T-cell (primary cell): ENCODE results near the gene CROCC2. TPM values are rescaled to one million over a fixed set of nuclear protein-coding genes. Genes with fewer than 3 reads are reported as not detected.
A peak's percentile ranks its signal among the peaks of the same experiment; 100 is the strongest.

Experiments
- ATAC-seq, 4 experiments: fragments of 200-7000 bp in 3 of 4; fragments of 150-1000 bp in 1 of 4; cut with Tn5 transposase; replicated peaks in 1 of 4; 1 replicate in 3 of 4; 2 replicates in 1 of 4; pipeline ENCODE4 v1.10.0; 2021; ENCODE audit warnings: moderate library complexity in 3 of 4, mild to moderate bottlenecking in 2 of 4, moderate number of reproducible peaks in 1 of 4
- CTCF ChIA-PET, 2 donors: fragments of 300-600 bp; sonication (Branson Sonifier 250); formaldehyde crosslinking; loops; one replicate each; lab custom pipeline; 2022; ENCODE audit warnings: antibody characterized with exemption in 2 of 2; lab: Charles Lee
- POLR2A ChIA-PET, 2 donors: fragments of 300-600 bp; sonication (Branson Sonifier 250); formaldehyde crosslinking; loops; one replicate each; lab custom pipeline; 2022; ENCODE audit warnings: antibody characterized with exemption in 2 of 2; lab: Charles Lee
- DNase-seq, 35 experiments: peaks; one replicate each; pipeline versions ENCODE4 v3.0.0 to v3.0.0-alpha.2; 2013 to 2023
- H3K27ac ChIP-seq: one replicate; pipeline ENCODE4 v1.5.1; 2013; ENCODE audit warnings: low read length
- H3K27me3 ChIP-seq, 2 experiments: replicated peaks in 1 of 2; 1 replicate in 1 of 2; 2 replicates in 1 of 2; pipeline versions ENCODE4 v1.6.1 to v1.7.0; 2013; ENCODE audit warnings: low read length in 1 of 2, mixed read lengths in 1 of 2; ENCODE audit not compliant: control insufficient read depth in 2 of 2, insufficient read depth in 2 of 2; ENCODE audit errors: extremely low read depth in 1 of 2
- H3K36me3 ChIP-seq, 2 donors: 1 replicate in 1 of 2; 2 replicates in 1 of 2; pipeline versions ENCODE4 v1.6.1 to v1.7.0; 2013; ENCODE audit warnings: low read length in 1 of 2; ENCODE audit not compliant: control insufficient read depth in 2 of 2, insufficient read depth in 1 of 2; ENCODE audit errors: extremely low read depth in 1 of 2
- H3K4me1 ChIP-seq, 2 experiments: 1 replicate in 1 of 2; 2 replicates in 1 of 2; pipeline versions ENCODE4 v1.6.1 to v1.7.0; 2013; ENCODE audit warnings: low read length in 2 of 2, mixed read lengths in 1 of 2; ENCODE audit not compliant: insufficient read depth in 2 of 2, control insufficient read depth in 1 of 2; ENCODE audit errors: extremely low read depth in 1 of 2
- H3K4me3 ChIP-seq, 2 donors: 1 replicate in 1 of 2; 2 replicates in 1 of 2; pipeline versions ENCODE4 v1.5.1 to v1.7.0; 2013; ENCODE audit warnings: mild to moderate bottlenecking in 2 of 2, low read length in 1 of 2, moderate library complexity in 1 of 2; ENCODE audit not compliant: control insufficient read depth in 1 of 2; ENCODE audit errors: extremely low read depth in 1 of 2
- H3K9me3 ChIP-seq: 2 replicates; pipeline ENCODE4 v1.7.0; 2013
- H3K27ac Mint-ChIP-seq, 2 donors: one replicate each; pipeline ENCODE4 v1.8.0; 2020 to 2021; ENCODE audit warnings: mild to moderate bottlenecking in 2 of 2, mixed read lengths in 2 of 2
- H3K27me3 Mint-ChIP-seq, 2 donors: one replicate each; pipeline ENCODE4 v1.8.0; 2021 to 2022; ENCODE audit warnings: mixed read lengths in 2 of 2
- H3K36me3 Mint-ChIP-seq: one replicate; pipeline ENCODE4 v1.8.0; 2021; ENCODE audit warnings: mixed read lengths
- H3K4me1 Mint-ChIP-seq, 3 donors: one replicate each; pipeline ENCODE4 v1.8.0; 2020 to 2022; ENCODE audit warnings: mixed read lengths in 3 of 3, mild to moderate bottlenecking in 1 of 3
- H3K4me3 Mint-ChIP-seq, 3 donors: one replicate each; pipeline ENCODE4 v1.8.0; 2020 to 2022; ENCODE audit warnings: mild to moderate bottlenecking in 3 of 3, mixed read lengths in 3 of 3, moderate library complexity in 3 of 3
- H3K9me3 Mint-ChIP-seq, 3 donors: one replicate each; pipeline ENCODE4 v1.8.0; 2020 to 2022; ENCODE audit warnings: mixed read lengths in 3 of 3
- WGBS: methylation state at CpG from one replicate; pipeline ENCODE4 v1.1.5; 2013; ENCODE audit warnings: missing lambda C conversion rate; ENCODE audit not compliant: insufficient coverage; 5-methylcytosine and 5-hydroxymethylcytosine counted together
- total RNA-seq, 35 experiments: library from RNA in 6 of 35; stranded (reverse) in 6 of 35; fragments of 120-200 nt in 1 of 35; gene quantifications; one replicate each; pipeline versions ENCODE4 v1.2.1 to v1.2.4 and lab custom pipeline; 2013 to 2026

The CROCC2 gene
- total RNA-seq, 5 donors from 2014 or later (not counting 1 experiment from before 2014, with no cell fraction given), result not detected

DNA sequence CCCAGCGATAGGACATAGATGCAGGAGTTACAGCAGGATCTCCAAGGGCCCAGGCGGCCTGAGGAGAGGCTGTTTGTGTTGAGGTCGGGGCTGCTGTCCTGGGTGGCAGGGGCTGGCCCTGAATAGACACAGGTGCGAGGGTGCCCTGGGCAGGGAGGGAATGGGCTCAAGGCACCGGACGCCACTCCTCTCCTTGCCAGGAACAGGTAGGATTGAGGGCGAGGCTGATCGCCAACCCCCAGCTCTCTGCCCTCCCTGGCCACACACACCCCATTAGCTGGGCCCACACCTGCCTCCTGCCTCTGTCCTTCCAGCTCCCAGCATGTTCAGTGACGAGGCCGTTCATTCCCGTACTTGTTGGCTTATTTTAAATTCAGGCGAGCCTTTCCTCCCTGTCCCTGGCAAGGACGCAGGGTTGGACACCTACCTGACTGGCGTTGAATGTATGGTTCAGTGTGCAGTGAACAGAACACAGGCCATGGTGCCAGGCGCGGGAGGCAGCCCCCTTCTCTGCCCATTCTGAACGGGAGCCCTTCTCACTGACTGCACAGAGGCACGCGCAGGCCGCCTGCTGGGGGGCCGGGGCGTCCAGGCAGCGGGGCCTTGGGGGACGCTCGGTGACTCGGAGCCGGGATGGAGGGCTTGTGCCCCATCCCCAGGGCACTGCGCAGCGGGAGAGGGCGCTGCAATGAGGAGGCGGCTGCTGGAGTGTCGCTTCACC lies 51.0 kb downstream of the CROCC2 start:
- Mint-ChIP-seq H3K4me1 (no peaks in the 10 kb centered on the region), H3K4me3 (no peak overlapping the region), H3K27ac (no peak overlapping the region), H3K27me3 (peaks cover 3 to 10% of the 10 kb centered on the region in 2 donors), H3K9me3 (no peaks in the 10 kb centered on the region), H3K36me3 (no peaks in the 10 kb centered on the region)
- CTCF ChIA-PET, result no interaction called here
- Histone ChIP-seq H3K36me3 (no peaks in the 10 kb centered on the region), H3K4me3 (no peak overlapping the region), H3K9me3 (no peaks in the 10 kb centered on the region), H3K27ac (no peak overlapping the region), H3K4me1 (no peaks in the 10 kb centered on the region), H3K27me3 (peaks cover 0 to 57% of the 10 kb centered on the region in 2 experiments)
- DNase-seq, result no peak
- no peak for ATAC-seq
- WGBS, result 89% methylated on average over 28 of the region's 32 CpGs
- POLR2A ChIA-PET, result no interaction called here

DNA sequence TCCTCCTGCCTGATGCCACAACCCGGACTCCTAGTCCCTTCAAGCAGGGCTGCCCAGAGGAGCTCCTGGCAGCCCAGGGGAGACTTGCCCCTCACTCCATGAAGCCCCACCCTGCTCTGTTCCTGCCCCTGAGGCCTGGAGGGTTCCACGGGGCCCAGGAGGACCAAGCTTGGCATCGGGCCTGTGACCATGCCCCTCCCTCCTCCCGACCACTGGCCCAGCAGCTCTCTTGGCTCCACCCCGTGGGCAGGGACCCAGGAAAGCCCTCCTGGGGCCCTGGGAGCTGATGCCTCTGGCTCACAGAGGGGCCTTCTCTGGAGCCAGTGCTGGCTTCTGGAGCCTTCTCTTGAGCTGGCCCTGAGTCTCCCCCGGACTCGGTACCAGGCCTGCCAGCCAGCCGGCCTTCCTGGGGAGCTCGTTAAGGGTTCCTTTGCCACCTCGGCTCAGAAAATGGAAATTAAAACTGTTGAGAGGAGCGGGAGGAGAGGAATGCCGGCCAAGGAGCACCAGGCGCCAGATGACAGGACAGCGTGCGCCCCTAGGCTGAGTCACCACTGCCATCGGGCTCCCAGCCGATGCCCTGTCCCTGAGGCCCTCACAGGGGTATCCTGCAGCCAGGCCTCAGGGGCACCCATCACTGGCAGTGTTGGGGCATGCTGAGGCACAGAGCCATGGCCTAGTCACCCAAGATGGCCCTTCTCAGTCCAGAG lies 51.7 kb downstream of the CROCC2 start:
- no peak overlapping the region for H3K4me3 ChIP-seq
- Mint-ChIP-seq H3K27me3 (peaks cover 3 to 10% of the 10 kb centered on the region in 2 donors), H3K27ac (no peak overlapping the region), H3K4me1 (no peaks in the 10 kb centered on the region), H3K4me3 (no peak overlapping the region), H3K36me3 (no peaks in the 10 kb centered on the region), H3K9me3 (no peaks in the 10 kb centered on the region)
- no peak overlapping the region for H3K27ac ChIP-seq
- no peaks in the 10 kb centered on the region for H3K4me1 ChIP-seq
- ChIA-PET POLR2A (no interaction called here), CTCF (no interaction called here)
- 68% methylated on average over 17 of the region's 17 CpGs for WGBS
- H3K9me3 ChIP-seq, result no peaks in the 10 kb centered on the region
- H3K36me3 ChIP-seq, result no peaks in the 10 kb centered on the region
- DNase-seq (peak in 1 of 35 experiments; percentile 17), ATAC-seq (no peak)
- H3K27me3 ChIP-seq, result peaks cover 0 to 55% of the 10 kb centered on the region in 2 experiments

DNA sequence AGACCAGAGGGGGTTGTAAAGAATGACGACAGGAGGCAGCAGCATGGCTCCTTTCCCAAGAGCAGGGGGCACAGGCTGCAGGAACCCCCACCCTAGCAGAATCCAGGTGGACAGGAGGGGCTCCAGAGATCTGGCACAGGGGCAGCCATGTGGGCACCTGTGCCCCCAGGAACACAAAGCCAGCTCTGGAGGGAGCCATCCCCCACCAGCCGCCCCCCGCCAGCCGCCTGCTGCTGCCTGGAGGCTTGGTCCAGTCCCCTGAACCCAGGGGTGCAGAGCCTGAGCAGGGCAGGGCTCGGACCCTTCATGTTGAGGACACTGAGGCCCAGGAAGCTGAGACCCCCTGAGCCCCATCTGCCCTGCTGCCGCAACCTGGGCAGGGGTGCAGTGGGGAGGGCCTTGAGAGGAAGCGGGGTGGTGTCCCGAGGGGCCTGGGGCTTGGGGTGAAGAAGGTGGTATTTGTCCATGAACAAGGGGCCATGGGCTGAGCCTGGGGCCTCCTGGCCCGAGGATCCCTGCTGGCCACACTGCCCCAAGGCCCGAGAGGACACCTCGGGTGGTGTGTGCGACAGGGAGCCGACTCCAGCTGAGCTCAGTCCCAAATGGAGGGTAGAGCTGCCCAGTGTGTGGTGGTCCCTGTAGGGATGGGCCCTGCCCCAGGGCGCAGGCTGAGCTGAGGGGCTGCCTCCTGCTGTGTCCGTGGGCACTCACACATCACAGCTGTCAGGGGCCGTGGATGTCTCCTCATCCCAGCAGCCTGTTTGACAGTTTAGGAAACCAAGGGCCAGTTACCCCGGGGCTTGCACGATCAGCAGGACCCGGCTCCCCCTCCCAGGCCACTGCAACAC lies 52.5 kb downstream of the CROCC2 start:
- H3K27me3 Mint-ChIP-seq, result peaks cover 3 to 10% of the 10 kb centered on the region in 2 donors
- no peak overlapping the region for H3K27ac Mint-ChIP-seq
- Histone ChIP-seq H3K36me3 (no peaks in the 10 kb centered on the region), H3K4me1 (no peaks in the 10 kb centered on the region), H3K9me3 (no peaks in the 10 kb centered on the region), H3K27me3 (peaks cover 0 to 51% of the 10 kb centered on the region in 2 experiments), H3K4me3 (no peak overlapping the region), H3K27ac (no peak overlapping the region)
- no peaks in the 10 kb centered on the region for H3K9me3 Mint-ChIP-seq
- no peaks in the 10 kb centered on the region for H3K36me3 Mint-ChIP-seq
- WGBS, result 76% methylated on average over 18 of the region's 19 CpGs
- ChIA-PET CTCF (no interaction called here), POLR2A (no interaction called here)
- no peaks in the 10 kb centered on the region for H3K4me1 Mint-ChIP-seq
- ATAC-seq (no peak), DNase-seq (peak in 1 of 35 experiments; percentile 20)
- H3K4me3 Mint-ChIP-seq, result no peak overlapping the region

DNA sequence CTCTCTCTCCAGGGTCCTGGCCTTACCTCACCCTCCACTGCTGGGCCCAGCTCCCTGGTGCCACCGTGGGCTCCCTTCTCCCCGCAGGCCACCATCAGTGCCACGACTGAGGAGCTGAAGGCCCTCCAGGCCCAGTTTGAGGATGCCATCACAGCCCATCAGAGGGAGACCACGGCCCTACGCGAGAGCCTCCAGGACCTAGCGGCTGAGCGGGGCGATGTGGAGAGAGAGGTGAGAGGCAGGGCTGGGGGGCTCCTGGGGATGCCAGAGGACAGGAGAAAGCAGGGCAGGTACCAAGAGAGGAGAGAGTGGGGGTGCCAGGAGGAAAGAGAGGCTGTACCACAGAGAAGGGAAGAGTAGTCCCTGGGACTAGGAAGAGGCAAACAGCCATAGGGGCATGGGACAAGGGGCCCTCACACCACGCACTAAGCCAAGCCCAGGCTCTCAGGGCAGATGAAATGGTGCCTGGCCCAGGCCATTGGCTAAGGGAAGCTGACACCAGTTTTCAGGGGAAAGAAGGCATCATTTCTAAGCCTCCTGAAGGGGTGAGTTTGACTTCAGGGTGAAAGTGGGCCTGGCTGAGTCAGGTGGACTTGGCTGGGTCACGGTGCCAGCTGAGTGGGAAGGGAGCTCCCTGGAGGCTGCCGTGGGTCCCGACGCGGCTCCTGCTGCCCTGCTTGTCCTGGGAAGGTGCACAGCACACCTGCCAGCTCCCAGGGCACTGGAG lies 53.2 kb downstream of the CROCC2 start:
- Histone ChIP-seq H3K4me1 (no peaks in the 10 kb centered on the region), H3K27me3 (peaks cover 0 to 43% of the 10 kb centered on the region in 2 experiments), H3K4me3 (no peak overlapping the region), H3K36me3 (no peaks in the 10 kb centered on the region), H3K27ac (no peak overlapping the region), H3K9me3 (no peaks in the 10 kb centered on the region)
- Mint-ChIP-seq H3K9me3 (no peaks in the 10 kb centered on the region), H3K4me1 (no peaks in the 10 kb centered on the region), H3K4me3 (no peak overlapping the region), H3K27ac (no peak overlapping the region), H3K27me3 (peaks cover 3 to 10% of the 10 kb centered on the region in 2 donors), H3K36me3 (no peaks in the 10 kb centered on the region)
- ChIA-PET CTCF (no interaction called here), POLR2A (no interaction called here)
- DNase-seq, result peak in 1 of 35 experiments; percentile 17
- WGBS, result 94% methylated on average over 15 of the region's 15 CpGs
- no peak for ATAC-seq

DNA sequence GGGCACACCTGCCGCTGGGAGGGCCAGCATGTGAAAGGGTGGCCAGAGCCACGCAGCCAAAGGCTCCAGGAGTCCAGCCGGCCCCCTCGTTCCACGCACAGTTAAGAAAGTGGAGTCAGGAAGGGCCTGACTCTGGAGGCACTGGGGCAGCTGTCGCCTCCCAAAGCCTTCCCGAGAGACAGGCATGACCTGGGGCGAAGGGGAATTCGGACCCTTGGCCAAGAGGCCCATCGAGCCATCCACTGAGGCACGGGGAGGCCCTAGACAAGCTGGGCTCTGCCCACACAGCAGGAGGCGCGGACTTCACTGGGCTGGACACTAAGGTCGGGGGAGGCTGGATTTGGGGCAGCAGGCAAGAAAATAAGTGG lies 53.8 kb downstream of the CROCC2 start:
- no peak for DNase-seq
- peaks cover 0 to 40% of the 10 kb centered on the region in 2 experiments for H3K27me3 ChIP-seq
- no peaks in the 10 kb centered on the region for H3K4me1 Mint-ChIP-seq
- ChIA-PET CTCF (no interaction called here), POLR2A (no interaction called here)
- no peaks in the 10 kb centered on the region for H3K4me1 ChIP-seq
- no peak overlapping the region for H3K4me3 ChIP-seq
- no peak for ATAC-seq
- H3K9me3 ChIP-seq, result no peaks in the 10 kb centered on the region
- peaks cover 3 to 9% of the 10 kb centered on the region in 2 donors for H3K27me3 Mint-ChIP-seq
- H3K36me3 Mint-ChIP-seq, result no peaks in the 10 kb centered on the region
- no peaks in the 10 kb centered on the region for H3K36me3 ChIP-seq
- no peak overlapping the region for H3K27ac Mint-ChIP-seq
- H3K4me3 Mint-ChIP-seq, result no peak overlapping the region
- WGBS, result 77% methylated on average over 14 of the region's 14 CpGs
- H3K27ac ChIP-seq, result no peak overlapping the region
- no peaks in the 10 kb centered on the region for H3K9me3 Mint-ChIP-seq
